ENCODE measurements around the gene PHC2.

PHC2 gene

DNA sequence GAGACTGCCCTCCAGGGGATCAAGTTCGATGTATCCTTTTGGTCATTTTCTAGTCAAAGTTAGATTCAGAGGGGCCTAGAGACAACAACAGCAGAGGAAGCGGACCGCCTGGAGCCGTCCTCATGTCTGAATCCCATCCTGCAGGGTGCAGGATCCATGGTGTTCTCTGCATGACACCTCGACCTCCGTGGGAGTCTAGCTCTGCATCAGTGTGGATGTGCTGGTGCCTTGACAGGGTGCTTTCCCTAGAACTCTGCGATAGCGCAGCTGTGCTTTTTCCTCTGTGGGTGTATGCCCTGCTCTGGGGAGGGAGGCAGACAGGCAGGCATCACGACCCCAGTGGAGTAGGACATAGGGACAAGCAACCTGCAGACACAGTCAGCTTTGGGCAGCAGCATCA lies 61.8 kb downstream of the PHC2 start:
- no peak for FAIRE-seq

DNA sequence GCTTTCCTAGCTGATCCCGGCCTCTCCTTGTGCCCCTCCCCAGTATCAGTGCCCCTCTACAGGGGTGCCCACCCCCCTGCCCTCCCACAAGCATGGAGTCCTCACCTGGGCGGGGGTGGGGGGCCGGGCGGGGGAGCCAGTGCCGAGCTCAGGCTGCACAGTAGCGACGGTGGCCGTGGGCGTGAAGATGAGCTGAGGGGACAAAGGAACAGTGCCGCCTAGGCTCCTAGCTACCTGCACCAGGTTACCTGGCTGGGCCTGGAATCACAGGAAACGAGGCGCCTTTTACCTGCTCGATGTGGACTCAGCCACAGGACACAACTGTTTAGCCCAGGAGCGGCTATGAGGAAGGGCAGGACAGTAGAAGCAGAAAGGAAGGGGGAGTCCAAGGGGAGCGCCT lies 62.5 kb downstream of the PHC2 start:
- no peak for FAIRE-seq

DNA sequence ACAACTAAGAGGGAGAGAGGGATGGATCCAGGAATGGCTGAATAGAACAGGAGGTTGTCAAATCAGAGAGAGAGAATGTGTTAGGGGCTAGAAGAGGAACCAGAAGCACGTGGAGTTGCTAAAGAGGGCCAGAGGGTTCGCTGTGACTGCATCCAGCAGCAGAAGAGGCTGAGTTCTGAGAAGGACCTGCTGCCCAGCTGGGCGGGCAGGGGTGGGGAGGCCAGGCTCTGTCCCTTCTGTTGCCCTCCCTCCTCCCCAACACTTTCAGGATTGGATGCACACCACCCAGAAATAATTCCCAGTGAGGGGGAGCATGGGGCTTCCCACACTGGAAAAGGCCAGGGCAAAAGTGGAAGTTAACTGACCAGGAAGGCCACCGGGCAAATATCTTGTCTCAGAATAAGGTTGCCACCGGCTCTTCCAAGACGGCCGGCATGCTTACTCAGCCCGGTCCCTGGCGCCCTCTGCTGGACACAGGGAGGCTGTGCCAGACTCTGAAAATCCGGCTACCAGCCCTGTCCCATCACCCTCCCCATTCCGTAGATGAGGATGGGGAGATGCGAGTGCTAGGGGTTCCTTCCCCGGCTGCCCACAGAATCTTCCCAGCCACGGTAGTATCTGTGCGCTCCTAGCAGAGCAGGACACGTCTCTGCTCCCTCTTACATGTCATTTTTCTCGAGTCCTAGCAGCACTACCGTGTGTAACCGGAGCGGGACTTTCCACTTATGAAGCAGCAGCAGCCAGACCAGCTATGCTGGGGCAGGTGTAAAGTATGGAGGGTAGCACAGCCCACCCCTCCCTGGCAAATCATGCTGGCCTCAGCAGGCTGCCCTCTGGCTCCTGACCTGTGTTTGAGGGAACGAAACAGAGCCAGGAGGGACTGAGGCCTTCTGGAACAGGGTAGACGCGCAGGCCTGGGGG lies 63.1 kb downstream of the PHC2 start:
- no peak for FAIRE-seq

DNA sequence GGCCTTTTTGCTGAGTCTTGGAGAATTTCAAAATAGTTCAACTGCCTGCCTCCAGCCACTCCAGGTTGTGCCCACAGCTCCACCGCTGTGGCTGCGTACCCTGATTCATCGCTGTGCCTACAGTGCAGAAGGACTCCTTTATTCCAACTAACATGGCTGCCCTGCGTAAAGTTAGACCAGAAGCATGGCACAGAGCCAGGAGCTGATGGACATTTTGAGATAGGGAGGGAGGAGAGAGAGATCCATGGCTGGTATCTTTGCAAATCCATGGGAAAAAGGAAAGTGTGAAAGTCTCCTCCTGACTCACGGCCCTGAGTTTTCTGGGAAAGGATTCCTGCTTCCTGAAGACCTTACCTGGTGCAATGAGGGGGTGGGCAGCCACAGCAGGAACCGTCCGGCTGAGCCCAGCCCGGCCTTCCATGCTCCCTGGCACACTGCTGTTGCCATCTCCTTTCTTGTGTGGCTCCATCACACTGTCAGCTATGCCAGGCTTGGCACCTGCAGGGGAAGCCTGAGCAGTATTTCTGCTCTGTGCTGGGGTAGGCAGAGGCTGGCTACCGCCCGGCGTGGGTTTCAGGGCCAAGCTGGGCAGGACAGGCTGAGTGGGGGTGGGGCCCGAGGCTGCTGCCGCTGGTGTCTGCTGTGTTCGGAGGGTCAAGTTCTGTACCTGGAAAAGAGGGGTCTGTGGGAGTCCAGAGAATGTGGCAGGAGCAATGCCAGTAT lies 64.0 kb downstream of the PHC2 start:
- FAIRE-seq = no peak

DNA sequence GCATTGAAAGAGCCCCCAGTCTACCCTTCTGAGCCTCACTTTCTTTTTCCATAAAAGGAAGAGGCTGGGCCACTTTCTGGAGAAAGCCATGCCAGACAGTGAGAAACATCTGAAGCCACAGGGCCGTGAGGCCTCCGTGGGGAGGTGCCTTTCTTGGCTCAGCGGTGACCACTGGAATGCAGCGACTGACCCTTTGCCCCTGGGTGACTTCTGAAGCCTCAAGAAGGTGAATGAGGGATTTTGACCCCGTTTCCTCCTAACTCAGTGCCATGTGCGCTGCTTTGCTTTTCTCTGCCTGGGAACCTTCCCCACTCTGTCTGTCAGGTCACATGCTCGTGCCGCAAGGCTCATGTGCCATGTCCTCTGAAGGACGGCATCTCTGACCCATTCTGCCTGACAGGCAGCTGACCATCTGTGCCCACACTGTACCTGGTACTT lies 65.3 kb downstream of the PHC2 start:
- no peak for FAIRE-seq

DNA sequence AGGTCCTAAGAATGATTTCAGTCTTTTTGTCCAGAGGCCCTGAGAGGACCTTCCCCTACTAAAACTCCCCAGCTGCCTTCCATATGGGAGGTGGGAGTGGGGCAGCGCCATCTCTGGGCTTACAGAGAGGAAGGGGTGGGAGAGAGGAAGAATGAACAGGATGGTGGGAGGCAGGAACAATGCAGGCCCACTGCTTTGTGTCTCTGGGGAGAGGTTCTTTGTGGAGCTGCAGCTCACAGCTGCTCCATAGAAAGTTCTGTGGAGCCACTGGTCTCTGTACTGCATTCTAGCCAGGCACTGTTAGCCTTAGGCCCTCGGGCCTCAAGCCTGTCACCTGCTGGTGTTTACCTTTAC lies 66.4 kb downstream of the PHC2 start:
- FAIRE-seq = no peak

DNA sequence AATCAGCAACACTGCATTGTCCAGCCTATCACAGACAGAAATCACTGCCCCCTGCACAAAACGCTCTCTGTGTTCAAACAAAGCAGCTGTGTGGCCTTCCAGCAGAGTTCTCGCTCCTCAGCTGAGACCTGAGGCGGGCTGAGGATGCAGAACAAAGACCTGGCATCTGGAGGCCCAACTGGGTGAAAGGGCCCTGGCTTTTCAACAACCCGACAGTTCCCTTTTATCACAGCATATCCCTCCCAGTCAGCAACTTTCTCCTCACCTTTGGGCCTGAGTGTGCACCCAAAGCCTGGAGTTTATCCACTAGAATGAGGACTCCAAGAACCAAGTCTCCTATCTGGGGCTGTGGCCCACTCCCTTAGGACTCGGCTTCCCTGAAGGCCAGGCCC lies 67.4 kb downstream of the PHC2 start:
- FAIRE-seq = no peak

DNA sequence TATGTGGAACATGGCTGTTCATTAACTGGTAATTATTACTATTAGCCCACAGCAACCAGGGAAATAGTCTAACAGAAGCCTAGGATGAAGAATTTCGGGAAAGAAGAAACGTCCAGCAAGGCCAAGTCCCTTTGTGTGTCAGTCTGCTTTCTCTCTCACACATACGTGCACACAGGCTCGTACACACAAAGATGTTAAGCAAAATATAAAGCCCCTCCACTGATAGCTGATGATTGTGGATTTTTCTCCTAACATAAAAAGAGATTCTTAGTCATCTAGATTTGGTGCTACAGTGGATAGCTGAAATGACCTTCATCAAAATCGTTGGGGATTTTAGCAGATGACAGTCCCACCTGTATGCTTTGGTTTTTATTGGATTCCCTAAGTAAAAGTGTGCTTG lies 67.9 kb downstream of the PHC2 start:
- no peak for FAIRE-seq

DNA sequence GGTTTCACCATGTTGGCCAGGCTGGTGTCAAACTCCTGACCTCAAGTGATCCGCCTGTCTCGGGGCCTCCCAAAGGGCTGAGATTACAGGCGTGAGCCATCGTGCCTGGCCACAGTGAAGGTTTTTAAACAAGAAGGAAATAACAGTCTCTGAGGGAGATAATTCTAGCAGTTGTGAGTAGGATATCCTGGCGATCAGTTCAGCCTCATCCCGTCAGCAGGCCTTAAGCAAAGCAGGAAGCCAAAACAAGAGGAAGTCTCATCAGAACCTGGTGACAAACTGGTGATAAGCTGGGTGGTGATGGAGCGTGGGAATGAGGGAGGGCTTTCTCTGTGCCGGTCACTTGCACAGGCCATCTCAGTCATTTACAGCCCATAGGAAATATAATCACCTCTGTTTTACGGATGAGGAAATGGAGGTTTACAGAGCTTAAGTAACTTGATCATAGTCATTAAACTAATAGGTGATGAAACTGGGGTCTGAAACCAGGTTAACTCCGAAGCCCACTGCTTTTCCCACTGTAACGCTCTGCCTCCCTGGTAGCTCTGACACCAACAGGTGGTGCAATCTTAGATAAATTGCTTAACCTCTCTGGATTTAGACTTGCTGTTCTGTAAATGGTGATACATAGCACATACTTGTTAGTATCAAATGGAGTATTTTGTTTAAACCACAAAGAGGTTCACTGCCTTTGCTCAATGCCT lies 69.2 kb downstream of the PHC2 start:
- FAIRE-seq = no peak

DNA sequence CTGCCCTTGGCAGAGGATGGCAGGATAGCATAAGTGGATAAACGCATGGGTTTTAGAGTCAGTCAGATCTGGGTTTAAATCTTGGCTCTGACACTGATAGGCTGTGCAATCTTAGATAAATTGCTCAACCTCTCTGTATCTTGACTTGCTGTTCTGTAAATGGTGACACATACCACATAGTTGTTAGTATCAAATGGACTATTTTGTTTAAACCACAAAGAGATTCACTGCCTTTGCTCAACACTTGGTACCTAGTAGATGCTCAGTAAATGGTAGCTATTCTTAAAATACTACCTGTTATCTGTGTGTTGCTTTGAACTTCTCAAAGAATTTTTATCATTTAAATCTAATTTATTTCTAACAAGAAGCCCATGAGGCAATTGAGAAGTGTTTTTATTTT lies 70.5 kb downstream of the PHC2 start:
- no peak for FAIRE-seq

DNA sequence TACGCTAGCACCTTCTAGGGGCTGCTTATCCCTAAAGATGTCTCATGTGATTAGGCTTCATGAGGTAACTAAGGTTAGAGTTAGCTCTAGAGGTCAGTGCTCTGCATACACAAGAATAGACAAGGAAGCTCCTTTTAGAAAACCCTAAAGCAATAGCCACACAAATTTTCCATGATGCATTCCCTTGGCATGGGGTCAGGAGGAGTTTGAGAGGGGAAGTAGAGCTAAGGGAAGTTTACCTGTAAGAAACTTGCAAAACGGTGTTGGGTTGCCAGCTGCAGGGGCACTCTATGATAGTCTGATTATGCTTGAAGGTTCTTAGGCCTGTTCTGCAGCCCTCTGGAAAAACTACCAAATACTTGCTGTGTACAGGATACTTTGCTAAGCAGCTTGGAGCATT lies 71.0 kb downstream of the PHC2 start:
- FAIRE-seq = no peak

DNA sequence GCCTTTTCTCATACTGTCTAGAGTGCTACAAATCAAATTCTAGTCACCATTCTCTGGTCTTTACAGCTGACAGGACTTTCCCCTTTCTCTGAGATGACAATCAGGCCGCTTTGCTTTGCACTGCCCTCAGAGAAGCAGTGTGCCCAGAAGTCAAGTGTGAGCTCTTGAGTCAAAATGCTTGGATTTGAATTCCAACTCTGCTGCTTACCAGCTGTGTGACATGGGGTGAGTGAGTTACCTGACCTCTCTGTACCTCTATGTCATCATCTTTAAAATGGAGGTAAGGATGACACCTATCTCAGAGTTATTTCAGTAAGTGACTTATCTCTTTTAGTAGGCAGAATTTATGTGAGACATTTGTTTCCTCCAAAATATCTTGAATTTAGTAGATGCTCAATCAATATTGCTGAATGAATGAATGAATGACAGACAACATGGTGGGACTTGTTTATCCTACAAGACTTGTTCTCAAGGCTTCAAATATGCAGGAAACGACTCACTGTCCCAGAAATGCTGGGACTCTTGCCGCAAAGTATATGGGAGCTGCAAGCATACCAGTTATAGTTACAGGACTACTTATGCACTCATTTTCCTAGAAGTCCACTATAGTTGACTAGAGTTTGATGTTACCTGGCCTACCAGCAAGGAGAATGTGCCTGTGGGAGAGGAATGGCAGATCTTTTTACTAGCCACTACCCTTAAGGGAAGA lies 71.9 kb downstream of the PHC2 start:
- FAIRE-seq = no peak

DNA sequence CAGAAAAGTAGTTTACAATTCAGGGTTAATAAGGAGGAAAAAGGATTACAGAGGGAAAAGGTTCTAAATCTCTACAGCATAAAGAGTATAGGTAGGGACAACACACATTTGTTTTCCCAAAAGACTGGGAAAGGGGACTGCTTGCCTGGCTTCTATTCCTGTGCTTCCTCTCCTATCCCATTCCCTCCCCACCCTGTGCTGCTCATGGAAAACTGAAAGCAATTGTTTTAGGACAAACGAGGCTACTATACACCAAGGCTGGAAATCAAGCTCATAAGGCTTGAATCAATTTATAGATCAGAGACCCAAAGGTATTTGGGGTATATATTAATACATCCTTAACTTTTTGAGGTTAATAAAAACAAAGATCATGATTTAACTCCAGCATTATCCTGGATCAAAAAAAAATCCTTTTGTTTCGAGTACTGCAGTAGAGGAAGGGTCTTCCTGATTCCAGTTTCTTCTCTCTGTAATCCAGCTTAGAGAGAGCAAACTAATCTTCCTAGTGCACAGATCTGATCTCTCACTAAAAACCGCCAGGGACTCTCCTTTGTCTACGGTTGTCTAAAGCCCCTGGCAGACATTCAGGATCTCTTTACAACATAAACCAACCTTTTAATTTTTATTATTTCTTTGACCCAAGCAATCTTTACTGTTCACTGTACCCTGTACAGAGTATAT lies 72.6 kb downstream of the PHC2 start:
- FAIRE-seq = no peak

DNA sequence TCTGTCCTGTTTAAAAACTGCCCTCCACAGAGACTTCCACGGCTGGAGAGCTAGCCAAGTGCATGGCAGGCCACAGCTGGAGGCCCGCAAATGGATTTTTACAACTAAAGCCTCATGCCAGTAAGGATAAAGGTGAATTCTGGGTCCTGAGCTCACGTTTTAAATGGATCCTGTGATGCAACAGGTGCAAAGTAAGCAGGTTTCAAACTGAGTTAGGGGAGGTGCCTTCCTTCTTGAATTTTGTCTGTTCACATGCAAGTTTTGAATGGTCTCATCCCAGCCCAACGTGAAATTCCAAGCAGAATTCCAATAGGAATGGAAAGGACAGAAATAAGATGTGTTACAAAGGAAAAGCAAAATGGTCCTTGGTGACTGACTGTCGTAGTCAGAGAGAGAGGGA lies 73.8 kb downstream of the PHC2 start:
- FAIRE-seq = no peak

DNA sequence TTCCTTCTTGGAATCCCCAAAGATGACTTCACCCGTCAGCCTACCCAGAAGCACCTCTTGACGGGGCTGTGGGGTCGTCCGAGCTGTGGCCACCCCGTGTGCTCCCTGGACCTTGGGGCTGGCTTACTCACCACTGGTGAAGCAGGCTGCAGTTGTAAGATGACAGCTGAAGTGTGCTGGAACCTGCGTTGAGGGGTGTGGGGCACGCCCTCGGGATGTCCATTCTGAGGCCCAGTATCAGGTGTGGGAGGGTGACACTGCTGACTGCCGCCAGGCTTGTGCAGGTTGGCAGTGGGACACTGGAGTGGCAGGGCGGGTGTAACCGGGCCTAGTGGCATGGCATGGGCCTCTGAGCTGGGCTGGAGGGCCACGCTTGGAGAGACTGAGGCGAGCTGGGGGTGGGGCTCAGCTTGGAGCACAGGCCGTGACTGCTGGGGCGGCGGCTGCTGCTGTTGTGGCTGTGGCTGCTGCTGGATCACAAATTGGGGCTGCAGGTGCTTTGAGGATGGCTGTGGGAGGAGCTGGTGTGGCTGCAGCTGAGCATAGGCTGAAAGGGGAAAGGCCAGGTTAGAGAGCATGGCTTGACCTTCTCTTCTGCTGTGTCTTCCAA lies 76.1 kb downstream of the PHC2 start:
- no peak for FAIRE-seq

DNA sequence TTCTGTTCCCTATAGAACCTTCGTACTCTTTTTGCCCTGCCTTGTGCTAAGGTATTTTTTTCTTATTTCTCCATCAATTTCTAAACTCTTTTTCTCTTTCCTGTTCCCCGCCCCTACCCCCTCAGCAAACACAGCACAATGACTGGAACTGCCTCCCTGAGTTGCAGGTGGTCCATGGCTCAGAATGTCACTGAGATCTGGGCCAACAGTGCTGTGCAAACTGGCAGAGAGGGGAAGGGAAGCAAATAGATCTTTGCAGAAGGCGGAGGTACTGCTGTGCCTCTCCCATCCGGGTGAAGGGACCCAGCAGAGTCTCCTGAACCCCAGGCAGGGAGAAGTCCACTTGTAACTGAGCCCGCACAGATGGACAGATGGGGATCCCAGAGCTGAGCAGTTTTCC lies 77.4 kb downstream of the PHC2 start:
- no peak for FAIRE-seq

DNA sequence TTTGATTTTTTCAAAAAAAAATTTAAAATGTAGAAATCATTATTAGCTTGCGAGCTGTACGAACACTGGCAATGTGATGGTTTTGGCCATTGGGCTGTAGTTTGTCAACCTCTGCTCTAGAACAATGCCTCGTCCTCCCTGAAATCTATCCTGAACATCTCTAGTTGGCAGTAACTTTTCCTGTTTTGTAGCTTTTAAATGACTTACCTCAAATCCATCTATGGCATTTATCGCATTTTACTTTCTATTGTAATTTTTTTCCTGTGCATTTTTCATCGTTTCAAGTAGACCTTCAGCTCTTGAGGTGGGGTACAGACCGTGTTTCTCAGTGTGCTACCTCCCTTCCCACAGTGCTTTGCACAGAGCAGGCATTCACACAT lies 79.6 kb downstream of the PHC2 start:
- no peak for FAIRE-seq

DNA sequence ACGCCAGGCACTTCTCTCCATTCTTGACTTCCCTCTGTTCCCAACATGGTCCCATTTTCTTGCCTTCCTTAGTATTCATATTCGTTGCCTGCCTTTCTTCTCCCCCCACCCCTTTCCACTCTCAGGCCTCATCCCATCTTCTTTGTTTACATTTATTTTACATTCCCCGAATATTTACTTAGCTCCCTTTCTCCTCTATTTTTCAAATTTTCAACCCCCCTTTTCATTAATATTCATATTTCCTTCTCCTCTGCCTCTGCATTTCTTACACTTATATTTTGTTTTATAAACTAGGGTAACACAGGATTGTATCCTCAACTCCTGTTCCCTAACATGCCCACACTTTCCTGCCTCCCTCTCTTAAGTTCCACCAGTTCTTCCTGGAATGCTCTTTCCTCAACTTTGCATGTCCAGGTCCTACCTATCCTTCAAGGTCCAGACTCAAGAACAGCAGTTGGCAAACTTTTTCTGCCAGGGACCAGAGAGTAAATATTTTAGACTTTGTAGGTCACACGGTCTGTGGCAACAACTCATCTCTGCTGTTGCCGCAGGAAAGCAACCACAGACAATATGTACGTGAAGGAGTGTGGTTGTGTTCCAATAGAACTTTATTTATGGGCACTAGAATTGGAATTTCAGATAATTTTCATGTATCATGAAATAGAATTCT lies 80.1 kb downstream of the PHC2 start:
- no peak for FAIRE-seq

DNA sequence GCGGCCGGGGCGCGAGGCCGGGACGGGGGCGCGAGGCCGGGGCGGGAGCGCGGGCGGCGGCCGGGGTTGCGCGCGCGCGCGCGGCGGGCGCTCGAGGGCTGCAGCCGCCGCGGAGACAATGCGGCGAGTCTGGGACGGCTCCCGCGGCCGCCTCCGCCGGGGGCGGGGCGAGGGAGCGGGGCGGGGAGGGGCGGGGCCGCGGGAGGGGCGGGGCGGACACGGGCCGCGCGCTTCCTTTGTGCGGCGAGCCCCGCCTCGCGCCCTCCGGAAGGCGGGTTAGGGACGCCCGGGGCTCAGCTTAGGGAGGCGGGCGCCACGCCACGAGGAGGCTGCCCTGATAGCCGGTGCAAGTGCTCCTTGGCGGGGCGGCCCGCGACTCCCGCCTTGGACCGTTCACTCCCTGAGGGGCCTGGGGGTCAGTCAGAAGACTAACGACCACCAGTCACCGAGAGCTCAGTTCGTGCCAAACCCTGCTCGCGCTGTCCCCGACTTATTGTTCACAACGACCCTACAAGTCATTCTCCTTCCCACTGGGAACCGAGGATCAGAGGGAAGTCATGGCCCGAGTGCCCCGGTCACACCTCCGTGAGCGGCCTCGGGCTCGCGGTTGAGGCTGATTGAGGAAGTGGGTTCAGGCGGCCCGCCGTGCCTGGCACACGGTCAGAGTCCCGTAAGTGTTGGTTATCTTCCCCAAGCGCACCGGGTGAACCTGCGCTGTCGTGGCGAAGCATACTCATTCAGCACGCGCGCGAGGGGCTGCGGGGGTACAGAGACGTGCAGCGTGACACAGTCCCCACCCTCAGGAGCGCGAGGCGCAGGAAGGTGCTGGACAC lies 80.9 kb downstream of the PHC2 start:
- no peak for FAIRE-seq

DNA sequence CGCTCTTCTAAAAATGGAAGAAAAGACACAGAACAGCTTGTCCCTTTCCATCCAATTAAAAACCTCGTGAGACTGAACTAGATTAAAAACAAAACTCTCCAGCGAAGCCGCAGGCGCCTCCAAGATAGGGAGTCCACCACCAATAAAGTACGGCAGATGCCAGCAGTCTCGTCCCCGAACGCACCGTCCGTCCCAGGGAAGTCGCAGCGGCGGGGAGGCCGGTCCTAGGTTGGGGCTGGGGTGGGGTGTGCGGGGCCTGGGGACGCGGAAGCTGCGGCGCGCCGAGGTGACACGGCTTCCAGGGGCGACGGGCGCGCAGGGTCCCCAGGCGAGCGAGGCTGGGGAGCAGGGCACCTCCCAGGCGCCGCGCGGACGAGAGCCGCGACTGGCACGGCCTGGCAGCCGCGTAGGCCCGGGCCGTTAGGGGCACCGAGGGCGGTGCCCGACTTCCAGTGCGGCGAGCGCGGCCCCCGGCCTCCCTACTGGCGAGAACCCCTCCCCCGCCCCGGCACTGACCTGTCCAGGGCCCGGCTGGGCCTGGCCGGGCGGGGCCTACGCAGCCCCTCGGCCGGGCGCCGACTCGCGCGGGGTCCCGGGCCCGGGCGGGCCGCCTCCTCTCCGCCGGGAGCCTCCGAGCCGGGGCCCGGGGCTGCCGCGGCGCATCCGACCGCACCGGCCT lies 81.7 kb downstream of the PHC2 start:
- FAIRE-seq = no peak
